Left ventricle myocardium inferior (tissue), 1 donor: Measurements from ENCODE around the gene COL26A1. TPM values are rescaled to one million over a fixed set of nuclear protein-coding genes. Genes with fewer than 3 reads are reported as not detected.

ENCODE experiments used
- DNase-seq: peaks from one replicate; pipeline ENCODE4 v3.0.0-alpha.2; 2020
- H3K27ac ChIP-seq: fragments of 200-600 bp; replicated peaks from 2 replicates; pipeline ENCODE4 v1.8.0; 2021
- H3K27me3 ChIP-seq: fragments of 200-600 bp; 2 replicates; pipeline ENCODE4 v1.8.0; 2021; ENCODE audit warnings: low read depth
- H3K36me3 ChIP-seq: fragments of 200-600 bp; 2 replicates; pipeline ENCODE4 v1.8.0; 2021
- H3K4me1 ChIP-seq: fragments of 200-600 bp; 2 replicates; pipeline ENCODE4 v1.8.0; 2021
- H3K4me3 ChIP-seq: fragments of 200-600 bp; 2 replicates; pipeline ENCODE4 v1.8.0; 2021; ENCODE audit warnings: mild to moderate bottlenecking, moderate library complexity
- H3K9me3 ChIP-seq: fragments of 200-600 bp; replicated peaks from 2 replicates; pipeline ENCODE4 v1.8.0; 2021
- intact Hi-C: fragments of 100-400 bp; cut with micrococcal nuclease; formaldehyde crosslinking; loops from one replicate; pipeline ENCODE4 v1.11.0; 2022
- total RNA-seq: library from RNA; stranded (reverse); fragmentation: NEBNext Ultra II Directional; extraction: Animal tissue kit (Norgen Biotek cat#: 25700); gene quantifications from one replicate; pipeline ENCODE4 v1.2.1, GENCODE V29; 2021
- TF ChIP-seq, protein P1 (sequence below): fragments of 200-600 bp; IDR thresholded peaks from 2 replicates; pipeline ENCODE4 v1.8.0; 2021; ENCODE audit warnings: antibody characterized with exemption, mild to moderate bottlenecking, borderline replicate concordance
- donor health status: DM: no; HTN: yes; CAD: no; lungs with severe emphysema.

Gene COL26A1
- total RNA-seq, 1 donor from 2014 or later = not detected

DNA sequence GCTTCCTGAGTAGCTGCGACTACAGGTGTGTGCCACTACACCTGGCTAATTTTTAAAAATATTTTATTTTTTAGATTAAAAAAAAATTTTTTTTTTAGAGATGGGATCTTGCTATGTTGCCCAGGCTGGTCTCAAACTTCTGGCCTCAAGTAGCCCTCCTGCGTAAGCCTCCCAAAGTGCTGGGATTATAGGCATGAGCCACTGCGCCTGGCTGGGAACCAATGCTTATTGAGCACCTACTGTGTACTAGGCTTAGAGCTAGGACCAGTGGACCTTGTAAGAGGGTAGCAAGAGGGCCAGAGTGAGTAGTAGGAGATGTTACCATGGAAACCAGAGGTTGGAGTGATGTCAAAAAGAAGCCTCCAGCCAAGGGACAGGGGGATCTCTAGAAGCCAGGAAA, 31.2 kb downstream of the COL26A1 start:
- H3K9me3 ChIP-seq = no peaks in the 10 kb centered on the region
- H3K36me3 ChIP-seq = no peaks in the 10 kb centered on the region
- peaks cover 95% of the 10 kb centered on the region for H3K27me3 ChIP-seq
- intact Hi-C loops = no loop called here
- H3K27ac ChIP-seq = no peak overlapping the region
- TF ChIP-seq, protein P1, sequence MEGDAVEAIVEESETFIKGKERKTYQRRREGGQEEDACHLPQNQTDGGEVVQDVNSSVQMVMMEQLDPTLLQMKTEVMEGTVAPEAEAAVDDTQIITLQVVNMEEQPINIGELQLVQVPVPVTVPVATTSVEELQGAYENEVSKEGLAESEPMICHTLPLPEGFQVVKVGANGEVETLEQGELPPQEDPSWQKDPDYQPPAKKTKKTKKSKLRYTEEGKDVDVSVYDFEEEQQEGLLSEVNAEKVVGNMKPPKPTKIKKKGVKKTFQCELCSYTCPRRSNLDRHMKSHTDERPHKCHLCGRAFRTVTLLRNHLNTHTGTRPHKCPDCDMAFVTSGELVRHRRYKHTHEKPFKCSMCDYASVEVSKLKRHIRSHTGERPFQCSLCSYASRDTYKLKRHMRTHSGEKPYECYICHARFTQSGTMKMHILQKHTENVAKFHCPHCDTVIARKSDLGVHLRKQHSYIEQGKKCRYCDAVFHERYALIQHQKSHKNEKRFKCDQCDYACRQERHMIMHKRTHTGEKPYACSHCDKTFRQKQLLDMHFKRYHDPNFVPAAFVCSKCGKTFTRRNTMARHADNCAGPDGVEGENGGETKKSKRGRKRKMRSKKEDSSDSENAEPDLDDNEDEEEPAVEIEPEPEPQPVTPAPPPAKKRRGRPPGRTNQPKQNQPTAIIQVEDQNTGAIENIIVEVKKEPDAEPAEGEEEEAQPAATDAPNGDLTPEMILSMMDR = no peak
- DNase-seq = no peak
- no peak overlapping the region for H3K4me3 ChIP-seq
- no peaks in the 10 kb centered on the region for H3K4me1 ChIP-seq

DNA sequence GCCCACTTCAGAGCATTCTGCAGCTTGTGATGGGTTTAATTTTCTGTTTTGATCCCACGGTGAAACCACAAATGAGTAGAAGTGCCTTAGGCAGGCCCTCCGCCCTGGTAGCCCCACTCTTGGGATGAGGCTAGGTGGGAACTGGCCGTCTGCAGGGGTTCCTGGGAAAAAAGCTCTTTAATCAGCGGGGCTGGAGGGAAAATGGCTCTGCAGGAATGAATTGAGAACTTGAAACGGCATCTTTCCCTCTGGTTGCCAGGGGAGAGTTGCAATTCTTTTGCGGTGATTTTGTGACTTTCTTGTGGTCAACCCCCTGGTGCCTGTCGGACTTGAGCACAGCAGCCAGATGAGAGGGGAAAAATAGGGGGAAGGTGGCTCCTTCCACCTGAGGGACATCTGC, 32.7 kb downstream of the COL26A1 start:
- Histone ChIP-seq H3K27me3 (peaks cover 93% of the 10 kb centered on the region), H3K36me3 (no peaks in the 10 kb centered on the region), H3K27ac (no peak overlapping the region), H3K4me1 (no peaks in the 10 kb centered on the region), H3K9me3 (no peaks in the 10 kb centered on the region), H3K4me3 (no peak overlapping the region)
- intact Hi-C loops = no loop called here
- no peak for DNase-seq
- TF ChIP-seq, protein P1 = no peak

- TF ChIP-seq, protein P1 = no peak
- no peaks in the 10 kb centered on the region for H3K4me1 ChIP-seq
- intact Hi-C loops = no loop called here
- H3K9me3 ChIP-seq = no peaks in the 10 kb centered on the region
- no peak for DNase-seq
- H3K27ac ChIP-seq = no peak overlapping the region
- peaks cover 93% of the 10 kb centered on the region for H3K27me3 ChIP-seq
- no peaks in the 10 kb centered on the region for H3K36me3 ChIP-seq
- no peak overlapping the region for H3K4me3 ChIP-seq
These were observed 34.6 kb downstream of the COL26A1 start for GRCh38 chr7:101397243-101397642.

GRCh38 chr7:101397770-101398324, 35.2 kb downstream of the COL26A1 start:
- H3K9me3 ChIP-seq = no peaks in the 10 kb centered on the region
- peaks cover 93% of the 10 kb centered on the region for H3K27me3 ChIP-seq
- no peaks in the 10 kb centered on the region for H3K4me1 ChIP-seq
- intact Hi-C loops = no loop called here
- H3K27ac ChIP-seq = no peak overlapping the region
- no peaks in the 10 kb centered on the region for H3K36me3 ChIP-seq
- TF ChIP-seq, protein P1 = no peak
- DNase-seq = no peak
- H3K4me3 ChIP-seq = no peak overlapping the region

- no peaks in the 10 kb centered on the region for H3K9me3 ChIP-seq
- no peak overlapping the region for H3K4me3 ChIP-seq
- no peak for DNase-seq
- H3K27ac ChIP-seq = no peak overlapping the region
- no peaks in the 10 kb centered on the region for H3K4me1 ChIP-seq
- H3K36me3 ChIP-seq = no peaks in the 10 kb centered on the region
- intact Hi-C loops = no loop called here
- H3K27me3 ChIP-seq = peaks cover 93% of the 10 kb centered on the region
- TF ChIP-seq, protein P1 = no peak
These were observed 36.0 kb downstream of the COL26A1 start for GRCh38 chr7:101398396-101399289.
